Tibial nerve (tissue), 4 donors: ENCODE data around the gene DLGAP3. TPM values are rescaled to one million over a fixed set of nuclear protein-coding genes. Genes with fewer than 3 reads are reported as not detected.

Experiments used
- DNase-seq, 2 donors: peaks; one replicate each; pipeline ENCODE4 v3.0.0-alpha.2; 2019; ENCODE audit warnings: low spot score in 2 of 2
- H3K27ac ChIP-seq, 4 donors: fragments of 200-600 bp; sonication (generic) in 3 of 4; one replicate each; pipeline ENCODE4 v1.5.1; 2017 to 2019; ENCODE audit warnings: mild to moderate bottlenecking in 1 of 4
- H3K27me3 ChIP-seq, 2 donors: fragments of 200-600 bp; sonication (generic) in 1 of 2; one replicate each; pipeline versions ENCODE4 v1.5.1 to v1.6.0; 2017 to 2019
- H3K36me3 ChIP-seq, 3 donors: fragments of 200-600 bp; sonication (generic); one replicate each; pipeline ENCODE4 v1.5.1; 2018 to 2019
- H3K4me1 ChIP-seq, 4 donors: fragments of 200-600 bp; sonication (generic) in 3 of 4; one replicate each; pipeline ENCODE4 v1.5.1; 2017 to 2019
- H3K4me3 ChIP-seq, 4 donors: fragments of 200-600 bp; sonication (generic) in 3 of 4; one replicate each; pipeline ENCODE4 v1.5.1; 2017 to 2019; ENCODE audit warnings: mild to moderate bottlenecking in 1 of 4, moderate library complexity in 1 of 4
- H3K9me3 ChIP-seq, 4 donors: fragments of 200-600 bp; sonication (generic) in 3 of 4; one replicate each; pipeline ENCODE4 v1.5.1; 2017 to 2019
- CTCF ChIP-seq, 5 experiments: fragments of 200-600 bp in 3 of 5; fragments of 450-650 bp in 2 of 5; sonication (generic) in 3 of 5; IDR thresholded peaks; one replicate each; pipeline ENCODE4 v1.5.1; 2016 to 2019; ENCODE audit warnings: antibody characterized with exemption in 5 of 5, mild to moderate bottlenecking in 3 of 5, moderate library complexity in 2 of 5
- EP300 ChIP-seq, 2 donors: sonication (generic); formaldehyde crosslinking; IDR thresholded peaks; one replicate each; pipeline ENCODE4 v1.6.1; 2017; ENCODE audit warnings: antibody characterized with exemption in 2 of 2, mild to moderate bottlenecking in 1 of 2
- POLR2A ChIP-seq, 2 donors: fragments of 450-650 bp; IDR thresholded peaks; one replicate each; pipeline ENCODE4 v1.6.1; 2017; ENCODE audit warnings: antibody characterized with exemption in 2 of 2, mild to moderate bottlenecking in 2 of 2, moderate library complexity in 2 of 2
- WGBS, 2 donors: methylation state at CpG; one replicate each; pipeline ENCODE4 v1.1.5; 2018; 5-methylcytosine and 5-hydroxymethylcytosine counted together
- total RNA-seq, 4 donors: library from RNA; depleted of rRNA; stranded (reverse); fragments of >200 nt; gene quantifications; one replicate each; pipeline ENCODE4 v1.1.0, GENCODE V29; 2016

DLGAP3 gene
- total RNA-seq, 4 donors from 2014 or later = 0.42 to 0.87 (median 0.78) TPM; not detected in 1

DNA sequence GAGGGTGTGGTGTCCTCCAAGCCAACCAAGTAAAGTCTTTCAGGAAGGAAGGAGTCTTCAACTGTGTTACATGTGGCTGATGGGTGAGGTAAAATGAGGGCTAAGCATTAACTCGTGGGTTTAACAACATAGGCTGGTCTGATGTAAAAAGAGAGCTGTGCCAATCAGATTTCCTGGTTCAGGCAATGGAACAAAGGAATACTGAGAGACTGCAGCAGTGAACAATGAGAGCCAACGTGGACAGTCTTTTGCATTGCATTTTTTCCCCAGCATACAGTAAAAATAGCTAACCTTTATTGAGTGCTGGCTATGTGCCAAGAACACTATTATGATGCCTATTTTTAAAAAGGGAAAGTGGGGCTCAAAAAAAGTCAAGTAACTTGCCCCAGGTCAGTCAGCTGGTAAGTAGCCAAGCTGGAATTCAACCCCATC lies 31.1 kb downstream of the DLGAP3 start:
- TF ChIP-seq POLR2A (IDR thresholded peaks at IDR 0.05) (no peak), EP300 (IDR thresholded peaks at IDR 0.05) (no peak), CTCF (IDR thresholded peaks at IDR 0.05) (no peak)
- Histone ChIP-seq H3K36me3 (no peaks in the 10 kb centered on the region), H3K4me1 (no peaks in the 10 kb centered on the region), H3K4me3 (no peak overlapping the region), H3K27ac (no peak overlapping the region), H3K27me3 (peaks cover 0 to 3% of the 10 kb centered on the region in 2 donors), H3K9me3 (peaks cover 0 to 6% (median 0%) of the 10 kb centered on the region in 4 donors)
- no peak for DNase-seq
- WGBS, 2 donors = 14 to 17% methylated on average over 2 of the region's 2 CpGs

- H3K27ac ChIP-seq = no peak overlapping the region
- WGBS, 2 donors = 73 to 76% methylated on average over 1 of the region's 1 CpG
- no peaks in the 10 kb centered on the region for H3K36me3 ChIP-seq
- peaks cover 0 to 3% of the 10 kb centered on the region in 2 donors for H3K27me3 ChIP-seq
- H3K9me3 ChIP-seq = peaks cover 0 to 22% (median 1%) of the 10 kb centered on the region in 4 donors
- no peaks in the 10 kb centered on the region for H3K4me1 ChIP-seq
- no peak for DNase-seq
- H3K4me3 ChIP-seq = no peak overlapping the region
- TF ChIP-seq POLR2A (IDR thresholded peaks at IDR 0.05) (no peak), CTCF (IDR thresholded peaks at IDR 0.05) (no peak), EP300 (IDR thresholded peaks at IDR 0.05) (no peak)
Measured at GRCh38 chr1:34896612-34897011, 32.8 kb downstream of the DLGAP3 start.

- Histone ChIP-seq H3K27me3 (peaks cover 0 to 28% of the 10 kb centered on the region in 2 donors), H3K9me3 (peaks cover 0 to 27% (median 1%) of the 10 kb centered on the region in 4 donors), H3K4me3 (no peak overlapping the region), H3K36me3 (no peaks in the 10 kb centered on the region), H3K4me1 (peaks cover 0 to 15% (median 6%) of the 10 kb centered on the region in 4 donors), H3K27ac (no peak overlapping the region)
- TF ChIP-seq EP300 (IDR thresholded peaks at IDR 0.05) = no peak
- TF ChIP-seq CTCF (IDR thresholded peaks at IDR 0.05) = no peak
- no peak for TF ChIP-seq POLR2A (IDR thresholded peaks at IDR 0.05)
- no peak for DNase-seq
- 31 to 35% methylated on average over 4 of the region's 4 CpGs for WGBS, 2 donors
Measured at GRCh38 chr1:34889705-34890104, 39.7 kb downstream of the DLGAP3 start.

DNA sequence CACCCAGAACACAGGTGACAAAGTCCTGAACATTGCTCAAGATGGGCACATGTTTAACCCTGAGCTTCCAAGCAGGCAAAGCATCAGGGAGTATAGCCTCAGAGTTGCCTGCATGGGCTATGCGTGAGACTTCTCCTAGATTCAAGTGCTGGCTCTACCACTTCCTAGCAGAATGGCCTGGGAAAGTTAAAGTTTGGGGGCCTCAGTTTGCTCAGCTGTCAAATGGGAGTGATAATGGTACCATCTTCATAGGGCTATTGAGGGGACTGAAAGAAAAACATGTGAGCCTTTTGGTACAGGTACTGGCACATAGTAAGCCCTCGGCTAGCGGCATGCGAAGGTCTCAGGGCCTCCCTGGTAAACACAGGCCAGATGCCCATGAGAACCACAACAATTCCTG lies 41.9 kb downstream of the DLGAP3 start:
- no peaks in the 10 kb centered on the region for H3K36me3 ChIP-seq
- no peak for DNase-seq
- peaks cover 0 to 46% of the 10 kb centered on the region in 2 donors for H3K27me3 ChIP-seq
- peaks cover 0 to 15% (median 1%) of the 10 kb centered on the region in 4 donors for H3K9me3 ChIP-seq
- no peak for TF ChIP-seq EP300 (IDR thresholded peaks at IDR 0.05)
- TF ChIP-seq CTCF (IDR thresholded peaks at IDR 0.05) = no peak
- TF ChIP-seq POLR2A (IDR thresholded peaks at IDR 0.05) = no peak
- H3K27ac ChIP-seq = no peak overlapping the region
- H3K4me3 ChIP-seq = no peak overlapping the region
- 92 to 99% methylated on average over 4 of the region's 4 CpGs for WGBS, 2 donors
- H3K4me1 ChIP-seq = peaks cover 0 to 15% (median 6%) of the 10 kb centered on the region in 4 donors

GRCh38 chr1:34885405-34886247 lies 43.8 kb downstream of the DLGAP3 start:
- Histone ChIP-seq H3K27ac (no peak overlapping the region), H3K4me1 (peaks cover 0 to 15% (median 6%) of the 10 kb centered on the region in 4 donors), H3K36me3 (no peaks in the 10 kb centered on the region), H3K4me3 (peak overlapping the region in 3 of 4 donors; percentile 22 to 43 (median 42)), H3K27me3 (peaks cover 0 to 50% of the 10 kb centered on the region in 2 donors), H3K9me3 (peaks cover 0 to 8% (median 1%) of the 10 kb centered on the region in 4 donors)
- TF ChIP-seq POLR2A (IDR thresholded peaks at IDR 0.05) (no peak), EP300 (IDR thresholded peaks at IDR 0.05) (no peak), CTCF (IDR thresholded peaks at IDR 0.05) (no peak)
- DNase-seq = no peak
- WGBS, 2 donors = 1 to 9% methylated on average over 13 to 19 of the region's 80 CpGs
